Stimulated activated memory B cell treated with anti-CD40 and anti-IgM and Interleukin-4, amounts not matched to agents 10 μg/mL and 1 μg/mL and 100 μg/mL, for 72 hours (primary cell): ENCODE measurements around the gene OVCA2.
"Not testable (repeated sequence)": the region's sequence is repeated elsewhere in the genome, so short reads cannot be mapped to it uniquely, and the experiment has no call there.

ENCODE experiments used
- ATAC-seq: fragments of 150-1000 bp; cut with Tn5 transposase; 2 replicates; pipeline ENCODE4 v1.10.0; 2021
- H3K27ac Mint-ChIP-seq: one replicate; pipeline ENCODE4 v1.8.0; 2022; ENCODE audit warnings: mild to moderate bottlenecking, mixed read lengths
- H3K27me3 Mint-ChIP-seq: one replicate; pipeline ENCODE4 v1.8.0; 2022; ENCODE audit warnings: mixed read lengths
- H3K36me3 Mint-ChIP-seq: one replicate; pipeline ENCODE4 v1.8.0; 2022; ENCODE audit warnings: mixed read lengths
- H3K4me1 Mint-ChIP-seq: one replicate; pipeline ENCODE4 v1.8.0; 2022; ENCODE audit warnings: mixed read lengths
- H3K4me3 Mint-ChIP-seq: one replicate; pipeline ENCODE4 v1.8.0; 2022; ENCODE audit warnings: mild to moderate bottlenecking, moderate library complexity, mixed read lengths
- H3K9me3 Mint-ChIP-seq: one replicate; pipeline ENCODE4 v1.8.0; 2022; ENCODE audit warnings: mixed read lengths

Gene OVCA2

GRCh38 chr17:2008332-2009126 is 33.3 kb upstream of the OVCA2 start:
- ATAC-seq = no peak
- peaks cover 6% of the 10 kb centered on the region for H3K36me3 Mint-ChIP-seq
- H3K4me1 Mint-ChIP-seq = no peaks in the 10 kb centered on the region
- H3K27ac Mint-ChIP-seq = no peak overlapping the region
- no peak overlapping the region for H3K4me3 Mint-ChIP-seq
- H3K9me3 Mint-ChIP-seq = peaks cover 3% of the 10 kb centered on the region
- H3K27me3 Mint-ChIP-seq = peaks cover 37% of the 10 kb centered on the region

GRCh38 chr17:2009737-2010136 is 32.1 kb upstream of the OVCA2 start:
- H3K9me3 Mint-ChIP-seq = peaks cover 3% of the 10 kb centered on the region
- peaks cover 6% of the 10 kb centered on the region for H3K36me3 Mint-ChIP-seq

GRCh38 chr17:2011411-2012371 is 30.1 kb upstream of the OVCA2 start:
- Mint-ChIP-seq H3K36me3 (peaks cover 6% of the 10 kb centered on the region), H3K27me3 (peaks cover 57% of the 10 kb centered on the region), H3K4me1 (no peaks in the 10 kb centered on the region), H3K4me3 (no peak overlapping the region), H3K9me3 (peaks cover 3% of the 10 kb centered on the region), H3K27ac (no peak overlapping the region)
- no peak for ATAC-seq

More at GRCh38 chr17:2009737-2010136, 32.1 kb upstream of the OVCA2 start:
- H3K4me1 Mint-ChIP-seq = no peaks in the 10 kb centered on the region
- H3K27me3 Mint-ChIP-seq = peaks cover 45% of the 10 kb centered on the region
- no peak overlapping the region for H3K4me3 Mint-ChIP-seq
- ATAC-seq = no peak
- H3K27ac Mint-ChIP-seq = no peak overlapping the region

- Mint-ChIP-seq H3K27ac (no peak overlapping the region), H3K4me3 (no peak overlapping the region), H3K27me3 (peaks cover 51% of the 10 kb centered on the region), H3K36me3 (peaks cover 6% of the 10 kb centered on the region), H3K9me3 (peaks cover 3% of the 10 kb centered on the region), H3K4me1 (no peaks in the 10 kb centered on the region)
- ATAC-seq = no peak
Measured at GRCh38 chr17:2012499-2012898, 29.3 kb upstream of the OVCA2 start.

- not testable (repeated sequence) for H3K27ac Mint-ChIP-seq, H3K9me3 Mint-ChIP-seq, H3K4me3 Mint-ChIP-seq, H3K36me3 Mint-ChIP-seq, ATAC-seq, H3K4me1 Mint-ChIP-seq
- H3K27me3 Mint-ChIP-seq = peaks cover 58% of the 10 kb centered on the region
Measured at GRCh38 chr17:2013220-2013993, 28.4 kb upstream of the OVCA2 start.

GRCh38 chr17:2013994-2014317 is 27.9 kb upstream of the OVCA2 start:
- Mint-ChIP-seq H3K27ac (no peak overlapping the region), H3K4me3 (no peak overlapping the region), H3K27me3 (peaks cover 64% of the 10 kb centered on the region), H3K4me1 (peaks cover 11% of the 10 kb centered on the region), H3K9me3 (peaks cover 3% of the 10 kb centered on the region), H3K36me3 (peaks cover 6% of the 10 kb centered on the region)
- no peak for ATAC-seq

- ATAC-seq = no peak
- H3K27ac Mint-ChIP-seq = no peak overlapping the region
Measured at GRCh38 chr17:2015314-2015713, 26.5 kb upstream of the OVCA2 start.

GRCh38 chr17:2016494-2016893 is 25.3 kb upstream of the OVCA2 start:
- Mint-ChIP-seq H3K4me1 (peaks cover 17% of the 10 kb centered on the region), H3K27ac (no peak overlapping the region), H3K36me3 (peaks cover 6% of the 10 kb centered on the region), H3K27me3 (peaks cover 65% of the 10 kb centered on the region), H3K9me3 (peaks cover 3% of the 10 kb centered on the region), H3K4me3 (no peak overlapping the region)
- no peak for ATAC-seq

More at GRCh38 chr17:2015314-2015713, 26.5 kb upstream of the OVCA2 start:
- H3K4me3 Mint-ChIP-seq = no peak overlapping the region
- H3K9me3 Mint-ChIP-seq = peaks cover 3% of the 10 kb centered on the region
- peaks cover 6% of the 10 kb centered on the region for H3K36me3 Mint-ChIP-seq
- peaks cover 72% of the 10 kb centered on the region for H3K27me3 Mint-ChIP-seq
- peaks cover 11% of the 10 kb centered on the region for H3K4me1 Mint-ChIP-seq

- peak overlapping the region; percentile 66 for H3K27ac Mint-ChIP-seq
Measured at GRCh38 chr17:2017274-2017941, 24.4 kb upstream of the OVCA2 start.

GRCh38 chr17:2018716-2019510 is 22.9 kb upstream of the OVCA2 start:
- Mint-ChIP-seq H3K27me3 (peaks cover 52% of the 10 kb centered on the region), H3K4me1 (peaks cover 28% of the 10 kb centered on the region), H3K36me3 (no peaks in the 10 kb centered on the region), H3K4me3 (no peak overlapping the region), H3K9me3 (no peaks in the 10 kb centered on the region), H3K27ac (no peak overlapping the region)
- ATAC-seq = no peak

More at GRCh38 chr17:2017274-2017941, 24.4 kb upstream of the OVCA2 start:
- H3K4me3 Mint-ChIP-seq = no peak overlapping the region
- H3K36me3 Mint-ChIP-seq = peaks cover 4% of the 10 kb centered on the region
- ATAC-seq = peak; percentile 78
- peaks cover 56% of the 10 kb centered on the region for H3K27me3 Mint-ChIP-seq
- H3K4me1 Mint-ChIP-seq = peaks cover 17% of the 10 kb centered on the region
- H3K9me3 Mint-ChIP-seq = peaks cover 2% of the 10 kb centered on the region

GRCh38 chr17:2019723-2020122 is 22.1 kb upstream of the OVCA2 start:
- Mint-ChIP-seq H3K36me3 (no peaks in the 10 kb centered on the region), H3K4me1 (peaks cover 28% of the 10 kb centered on the region), H3K4me3 (no peak overlapping the region), H3K27me3 (peaks cover 43% of the 10 kb centered on the region), H3K9me3 (no peaks in the 10 kb centered on the region), H3K27ac (no peak overlapping the region)
- no peak for ATAC-seq

GRCh38 chr17:2020721-2021120 is 21.1 kb upstream of the OVCA2 start:
- ATAC-seq = no peak
- no peaks in the 10 kb centered on the region for H3K9me3 Mint-ChIP-seq
- H3K4me1 Mint-ChIP-seq = peaks cover 31% of the 10 kb centered on the region
- no peaks in the 10 kb centered on the region for H3K36me3 Mint-ChIP-seq
- no peak overlapping the region for H3K27ac Mint-ChIP-seq
- H3K27me3 Mint-ChIP-seq = peaks cover 39% of the 10 kb centered on the region
- H3K4me3 Mint-ChIP-seq = no peak overlapping the region

- ATAC-seq = no peak
- H3K9me3 Mint-ChIP-seq = no peaks in the 10 kb centered on the region
- H3K27ac Mint-ChIP-seq = no peak overlapping the region
Measured at GRCh38 chr17:2022647-2023240, 19.1 kb upstream of the OVCA2 start.

More at GRCh38 chr17:2022647-2023240, 19.1 kb upstream of the OVCA2 start:
- Mint-ChIP-seq H3K4me1 (peaks cover 37% of the 10 kb centered on the region), H3K27me3 (peaks cover 54% of the 10 kb centered on the region), H3K36me3 (no peaks in the 10 kb centered on the region), H3K4me3 (no peak overlapping the region)
